Heart left ventricle (tissue), 13 donors: ENCODE measurements around the gene PRSS23.

Source experiments
- CTCF ChIP-seq, 12 donors: fragments of 200-600 bp; sonication (generic) in 4 of 12; IDR thresholded peaks; one replicate each; pipeline versions ENCODE4 v1.5.0 to v1.8.0; 2018 to 2022; ENCODE audit warnings: antibody characterized with exemption in 12 of 12, mild to moderate bottlenecking in 5 of 12
- POLR2A ChIP-seq, 2 donors: fragments of 450-650 bp; IDR thresholded peaks; one replicate each; pipeline ENCODE4 v1.6.1; 2017; ENCODE audit warnings: antibody characterized with exemption in 2 of 2, mild to moderate bottlenecking in 2 of 2, moderate library complexity in 2 of 2
- donor health status: ischemic (EF 13 %, LVEDD 7.1; RV severe dilation, severe dysfunction).
- donor health status: DM: no; HTN: yes; CAD: no.
- donor health status: DM: no; HTN: no; CAD: no.
- donor health status: ischemic (EF 25% LVEDD 6.9; RV normal size, moderate dysfunction).
- donor health status: ischemic (EF 25% LVEDD 5.7; RV mildly dilated, moderate dysfunction).
- donor health status: ischemic (EF 35%, LVEDD 5.7; RV mildly dilated, moderate dysfunction).
- donor health status: nonischemic (EF 11% LVEDD 7.7; RV severe dilation, severe dysfunction).
- donor health status: DM: yes; HTN: yes; CAD: no.
- donor health status: PGD.
- donor health status: ischemic (EF 29% LVEDD 5.4; RV normal size, mild dysfunction).
- donor health status: nonischemic (EF 23%, LVEDD 6.1; RV moderate dilation, normal function).

DNA sequence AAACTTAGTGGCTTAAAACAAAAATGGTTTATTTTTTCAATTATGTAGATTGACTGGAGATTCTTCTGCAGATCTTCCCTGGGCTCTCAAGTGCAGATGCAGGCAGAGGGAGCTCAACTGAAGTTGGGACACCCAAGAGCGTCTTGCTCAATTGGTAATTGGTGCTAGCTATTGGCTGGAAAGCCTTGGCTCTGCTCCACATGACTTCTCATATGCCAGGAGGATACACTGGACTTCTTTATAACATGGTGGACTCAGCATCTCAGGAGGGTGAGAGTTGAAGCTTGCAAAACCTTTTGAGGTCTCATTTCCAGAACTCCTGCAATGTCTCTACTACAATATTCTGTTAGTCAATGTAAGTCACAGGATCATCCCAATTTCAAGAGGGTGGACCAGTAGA, 42.2 kb upstream of the PRSS23 start:
- no peak for TF ChIP-seq POLR2A (IDR thresholded peaks at IDR 0.05)
- no peak for TF ChIP-seq CTCF (IDR thresholded peaks at IDR 0.05)
